HEK293 (cell line): ENCODE results near the gene CRYBG1.

Experiments used
- CTCF ChIA-PET: fragments of 350-600 bp; formaldehyde crosslinking; extraction: SDS; loops from one replicate; lab custom pipeline; 2021; ENCODE audit warnings: antibody characterized with exemption; lab: Yijun Ruan, JAX
- POLR2A ChIA-PET: fragments of 300-600 bp; formaldehyde crosslinking; extraction: SDS; loops from one replicate; lab custom pipeline; 2020; ENCODE audit warnings: antibody characterized with exemption, inconsistent platforms; lab: Yijun Ruan, JAX
- H3K27ac ChIP-seq: fragments of 200-500 bp; sonication (Bioruptor generic); 2 replicates; pipeline ENCODE4 v1.5.1; 2014; ENCODE audit warnings: low read depth, low read length, control low read depth, inconsistent platforms; ENCODE audit errors: extremely low read depth
- H3K36me3 ChIP-seq, 2 experiments: fragments of 200-500 bp in 1 of 2; sonication (Bioruptor generic) in 1 of 2; 1 replicate in 1 of 2; 2 replicates in 1 of 2; pipeline ENCODE4 v1.5.1; 2014 to 2017; ENCODE audit warnings: inconsistent platforms in 2 of 2, low read length in 2 of 2; ENCODE audit not compliant: control insufficient read depth in 2 of 2, insufficient read depth in 1 of 2
- H3K4me1 ChIP-seq: fragments of 200-500 bp; sonication (Bioruptor generic); 2 replicates; pipeline ENCODE4 v1.5.1; 2014; ENCODE audit warnings: mild to moderate bottlenecking, low read length, inconsistent platforms; ENCODE audit not compliant: control insufficient read depth, insufficient read depth
- H3K4me3 ChIP-seq: 2 replicates; pipeline ENCODE4 v1.5.1; 2011; ENCODE audit warnings: low read depth, mild to moderate bottlenecking, control low read depth, low read length, moderate library complexity
- H3K9me3 ChIP-seq: fragments of 200-500 bp; sonication (Bioruptor generic); 2 replicates; pipeline ENCODE4 v1.5.1; 2014; ENCODE audit warnings: low read depth, low read length, inconsistent platforms; ENCODE audit not compliant: control insufficient read depth, insufficient read depth
- INSM2 ChIP-seq: fragments of 450-650 bp; formaldehyde crosslinking; IDR thresholded peaks from 2 replicates; pipeline ENCODE4 v1.5.1; 2016; ENCODE audit warnings: missing biosample characterization, missing genetic modification characterization
- KLF8 ChIP-seq: fragments of 450-650 bp; formaldehyde crosslinking; IDR thresholded peaks from 2 replicates; pipeline ENCODE4 v1.5.1; 2016; ENCODE audit warnings: missing biosample characterization, missing genetic modification characterization
- MEIS1 ChIP-seq: sonication (generic); formaldehyde crosslinking; IDR thresholded peaks from 2 replicates; pipeline ENCODE4 v1.8.1; 2022; ENCODE audit warnings: missing genetic modification reagents, mild to moderate bottlenecking, borderline replicate concordance
- MYNN ChIP-seq: fragments of 450-650 bp; formaldehyde crosslinking; IDR thresholded peaks from 2 replicates; pipeline ENCODE4 v1.5.1; 2016; ENCODE audit warnings: missing biosample characterization, missing genetic modification characterization, borderline replicate concordance
- PRDM10 ChIP-seq: fragments of 450-650 bp; formaldehyde crosslinking; IDR thresholded peaks from 2 replicates; pipeline ENCODE4 v1.5.1; 2016; ENCODE audit warnings: missing biosample characterization, missing genetic modification characterization
- PRDM6 ChIP-seq: fragments of 450-650 bp; formaldehyde crosslinking; IDR thresholded peaks from 2 replicates; pipeline ENCODE4 v1.5.1; 2017; ENCODE audit warnings: missing biosample characterization, missing genetic modification characterization
- ZFP69B ChIP-seq: fragments of 450-650 bp; formaldehyde crosslinking; IDR thresholded peaks from 2 replicates; pipeline ENCODE4 v1.5.1; 2016; ENCODE audit warnings: missing biosample characterization, missing genetic modification characterization
- ZNF132 ChIP-seq: fragments of 450-650 bp; formaldehyde crosslinking; IDR thresholded peaks from 2 replicates; pipeline ENCODE4 v1.5.1; 2017; ENCODE audit warnings: missing biosample characterization, missing genetic modification characterization, borderline replicate concordance
- ZNF133 ChIP-seq: fragments of 450-650 bp; formaldehyde crosslinking; IDR thresholded peaks from 2 replicates; pipeline ENCODE4 v1.5.1; 2016; ENCODE audit warnings: missing biosample characterization, missing genetic modification characterization
- ZNF16 ChIP-seq: fragments of 450-650 bp; formaldehyde crosslinking; IDR thresholded peaks from 2 replicates; pipeline ENCODE4 v1.5.1; 2016; ENCODE audit warnings: low read depth, missing biosample characterization, missing genetic modification characterization
- ZNF175 ChIP-seq: fragments of 450-650 bp; formaldehyde crosslinking; IDR thresholded peaks from 2 replicates; pipeline ENCODE4 v1.5.1; 2016; ENCODE audit warnings: missing biosample characterization, missing genetic modification characterization
- ZNF221 ChIP-seq: fragments of 450-650 bp; formaldehyde crosslinking; IDR thresholded peaks from 2 replicates; pipeline ENCODE4 v1.5.1; 2017; ENCODE audit warnings: missing biosample characterization, missing genetic modification characterization, borderline replicate concordance
- ZNF23 ChIP-seq: fragments of 450-650 bp; formaldehyde crosslinking; IDR thresholded peaks from 2 replicates; pipeline ENCODE4 v1.5.1; 2016; ENCODE audit warnings: missing biosample characterization, missing genetic modification characterization, borderline replicate concordance
- ZNF391 ChIP-seq: fragments of 450-650 bp; formaldehyde crosslinking; IDR thresholded peaks from 2 replicates; pipeline ENCODE4 v1.5.1; 2016; ENCODE audit warnings: low read depth, missing biosample characterization, missing genetic modification characterization, borderline replicate concordance
- ZNF394 ChIP-seq: fragments of 450-650 bp; formaldehyde crosslinking; IDR thresholded peaks from 2 replicates; pipeline ENCODE4 v1.5.1; 2016; ENCODE audit warnings: missing biosample characterization, missing genetic modification characterization, mild to moderate bottlenecking, moderate library complexity, borderline replicate concordance
- ZNF449 ChIP-seq: fragments of 450-650 bp; formaldehyde crosslinking; IDR thresholded peaks from 2 replicates; pipeline ENCODE4 v1.5.1; 2017; ENCODE audit warnings: missing biosample characterization, mild to moderate bottlenecking, missing genetic modification characterization, moderate library complexity
- ZNF514 ChIP-seq: fragments of 450-650 bp; formaldehyde crosslinking; IDR thresholded peaks from 2 replicates; pipeline ENCODE4 v1.5.1; 2016; ENCODE audit warnings: missing biosample characterization, missing genetic modification characterization
- ZNF596 ChIP-seq: fragments of 450-650 bp; IDR thresholded peaks from 2 replicates; pipeline ENCODE4 v1.5.0; 2018; ENCODE audit warnings: missing biosample characterization, mild to moderate bottlenecking, missing genetic modification characterization, moderate library complexity
- ZNF623 ChIP-seq: fragments of 450-650 bp; formaldehyde crosslinking; IDR thresholded peaks from 2 replicates; pipeline ENCODE4 v1.5.1; 2016; ENCODE audit warnings: missing biosample characterization, missing genetic modification characterization
- ZNF654 ChIP-seq: fragments of 450-650 bp; formaldehyde crosslinking; IDR thresholded peaks from 2 replicates; pipeline ENCODE4 v1.5.1; 2016; ENCODE audit warnings: low read depth, missing biosample characterization, missing genetic modification characterization
- ZNF664 ChIP-seq: fragments of 450-650 bp; formaldehyde crosslinking; IDR thresholded peaks from 2 replicates; pipeline ENCODE4 v1.5.1; 2016; ENCODE audit warnings: missing biosample characterization, missing genetic modification characterization
- ZNF704 ChIP-seq: fragments of 450-650 bp; formaldehyde crosslinking; IDR thresholded peaks from 2 replicates; pipeline ENCODE4 v1.5.1; 2016; ENCODE audit warnings: missing biosample characterization, missing genetic modification characterization
- ZSCAN16 ChIP-seq: fragments of 450-650 bp; formaldehyde crosslinking; IDR thresholded peaks from 2 replicates; pipeline ENCODE4 v1.5.1; 2016; ENCODE audit warnings: missing biosample characterization, missing genetic modification characterization

Gene CRYBG1

GRCh38 chr6:106536357-106536756 lies 175.8 kb downstream of the CRYBG1 start:
- Histone ChIP-seq H3K9me3 (no peaks in the 10 kb centered on the region), H3K4me3 (no peak overlapping the region)
- POLR2A ChIA-PET: interaction anchor here (0.5 kb wide), 1 partner anchor 9 kb away, joined by 5 read pairs; no protein-coding TSS in a partner anchor
- CTCF ChIA-PET: interaction anchor here (1.7 kb wide), 1 partner anchor 24 kb away, joined by 9 read pairs; no protein-coding TSS in a partner anchor
- TF ChIP-seq ZNF664 (tag by site-specific recombination) (no peak), PRDM6 (tag by site-specific recombination) (no peak), ZNF654 (tag by site-specific recombination) (no peak), ZNF133 (tag by site-specific recombination) (no peak)
- TF ChIP-seq, all 188 proteins: peak for 0
- Histone ChIP-seq H3K36me3 (no peaks in the 10 kb centered on the region), H3K4me1 (no peaks in the 10 kb centered on the region), H3K27ac (no peak overlapping the region)

- H3K9me3 ChIP-seq: no peaks in the 10 kb centered on the region
- no peaks in the 10 kb centered on the region for H3K4me1 ChIP-seq
- TF ChIP-seq ZNF16 (tag by site-specific recombination) (no peak), ZNF704 (tag by site-specific recombination) (no peak), MYNN (no peak), ZNF394 (tag by site-specific recombination) (no peak), ZNF623 (tag by site-specific recombination) (no peak), INSM2 (no peak), ZNF175 (tag by site-specific recombination) (no peak), ZNF449 (tag by site-specific recombination) (no peak), KLF8 (tag by site-specific recombination) (no peak), ZNF132 (tag by site-specific recombination) (no peak), ZNF23 (tag by site-specific recombination) (no peak), ZNF391 (tag by site-specific recombination) (no peak), ZSCAN16 (tag by site-specific recombination) (no peak), MEIS1 (CRISPR knock-in tag) (no peak), ZNF596 (tag by site-specific recombination) (no peak), ZFP69B (tag by site-specific recombination) (no peak), PRDM10 (tag by site-specific recombination) (no peak), ZNF514 (tag by site-specific recombination) (no peak), ZNF221 (tag by site-specific recombination) (no peak)
- no peaks in the 10 kb centered on the region for H3K36me3 ChIP-seq
- ChIA-PET CTCF (interaction anchor here (0.5 to 1.7 kb wide), 3 partner anchors 24 to 583 kb away, joined by 3 to 9 read pairs (median 3); no protein-coding TSS in a partner anchor), POLR2A (interaction anchor here (0.5 kb wide), 1 partner anchor 10 kb away, joined by 5 read pairs; no protein-coding TSS in a partner anchor)
- no peak overlapping the region for H3K4me3 ChIP-seq
- no peak overlapping the region for H3K27ac ChIP-seq
These were observed 176.3 kb downstream of the CRYBG1 start for GRCh38 chr6:106536851-106537250.
